GM19438 (cell line): ENCODE measurements around the gene ARHGAP40.

Experiments
- ATAC-seq: cut with Tn5 transposase; IDR thresholded peaks from one replicate; pipeline ENCODE4 v1.9.1; 2021; ENCODE audit warnings: low read depth; ENCODE audit not compliant: unreplicated experiment

ARHGAP40 gene

GRCh38 chr20:38673261-38673660, 71.7 kb downstream of the ARHGAP40 start:
- ATAC-seq: no peak

GRCh38 chr20:38673725-38674091, 72.1 kb downstream of the ARHGAP40 start:
- no peak for ATAC-seq

- ATAC-seq: no peak
Observed at GRCh38 chr20:38674092-38674764, 72.6 kb downstream of the ARHGAP40 start.

DNA sequence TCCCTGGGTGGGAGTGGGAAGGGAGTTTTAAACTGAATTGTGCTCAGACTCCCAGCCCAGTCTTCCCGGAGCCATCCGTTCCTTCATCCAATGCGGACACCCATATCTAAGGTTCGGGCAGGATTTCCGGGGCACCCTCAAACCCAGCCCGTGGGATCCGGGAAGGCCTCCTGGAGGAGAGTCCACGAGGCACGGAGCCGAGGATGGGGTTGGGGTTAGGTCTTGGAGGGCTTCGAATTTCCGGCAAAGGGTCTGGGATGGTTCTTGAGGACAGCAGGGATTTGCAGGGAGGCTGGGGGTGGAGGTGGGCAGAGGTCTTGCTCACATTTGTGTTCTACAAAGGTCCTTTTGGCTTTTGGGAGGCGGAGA, 73.1 kb downstream of the ARHGAP40 start:
- no peak for ATAC-seq

DNA sequence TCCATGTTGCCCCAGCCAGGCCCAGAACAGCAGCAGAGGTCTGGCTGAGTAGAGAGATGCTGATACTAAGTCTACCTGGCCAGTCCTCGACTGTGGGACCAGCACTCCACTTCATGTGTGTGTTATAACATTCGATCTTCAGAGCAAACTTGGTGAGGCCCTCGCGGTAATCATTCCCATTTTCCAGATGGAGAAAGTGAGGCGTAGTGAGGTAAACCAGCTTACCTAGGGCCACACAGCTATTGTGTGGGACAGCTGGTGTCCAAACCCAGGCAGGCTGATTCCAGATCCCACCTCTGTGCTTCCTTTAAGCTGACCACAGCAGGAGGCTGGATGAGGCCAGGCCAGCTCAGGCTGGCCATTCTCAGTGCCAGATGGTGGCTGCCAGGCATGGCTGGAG, 75.0 kb downstream of the ARHGAP40 start:
- no peak for ATAC-seq

DNA sequence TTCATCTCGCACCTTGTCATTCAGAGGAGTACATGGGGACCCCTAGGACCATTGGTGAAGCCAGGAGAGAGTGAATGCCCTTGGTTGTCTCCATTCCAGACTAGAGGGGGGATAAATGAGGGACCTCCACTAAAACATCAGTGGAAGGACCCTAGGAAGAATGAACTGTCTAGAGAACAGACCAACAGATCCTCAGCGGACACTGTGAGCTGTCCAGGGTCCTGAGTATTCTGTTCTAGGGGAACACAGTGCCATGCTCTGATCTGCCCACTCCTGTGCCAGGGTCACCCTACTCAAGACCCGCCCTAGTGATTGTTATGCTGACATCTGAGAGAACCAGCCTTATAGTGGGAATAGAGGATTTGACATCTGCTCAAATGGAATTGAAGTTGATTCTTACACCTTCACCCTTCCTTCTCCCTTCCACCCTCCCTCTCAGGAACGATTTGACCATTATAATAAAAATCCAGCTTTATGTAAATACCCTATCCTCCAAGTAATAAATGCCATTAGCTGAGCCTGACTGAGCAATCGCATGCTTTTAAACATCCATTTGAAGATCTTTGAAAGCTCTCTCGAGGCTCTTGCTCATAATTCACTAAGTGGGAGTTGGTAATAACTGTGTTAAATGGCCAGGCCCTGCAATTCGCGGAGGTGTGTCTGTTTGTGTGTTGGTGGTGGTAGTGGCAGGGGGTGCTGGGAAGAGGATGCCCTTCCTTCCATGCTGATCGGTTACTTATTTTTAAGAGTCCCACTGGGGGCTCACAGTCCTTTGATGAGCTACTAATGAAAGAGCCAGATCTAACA, 79.1 kb downstream of the ARHGAP40 start:
- ATAC-seq: no peak

DNA sequence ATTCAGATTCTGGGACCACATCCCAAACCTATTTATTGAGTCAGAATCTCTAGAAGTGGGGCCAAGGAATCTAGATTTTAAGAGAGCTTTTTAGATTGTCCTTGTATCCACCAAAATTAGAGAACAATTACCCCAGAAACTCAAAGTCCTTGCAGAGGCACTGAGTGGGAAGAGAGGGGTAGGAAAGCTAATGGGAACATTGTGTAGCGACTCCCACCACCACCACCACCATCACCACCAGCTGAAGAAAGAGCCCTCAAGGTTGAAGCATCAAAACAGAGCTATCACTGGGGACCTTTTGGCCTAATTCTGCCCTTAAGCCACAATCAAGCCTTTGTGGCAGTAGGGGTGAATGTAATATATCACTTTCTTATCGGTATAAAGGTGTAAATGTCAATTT, 83.7 kb downstream of the ARHGAP40 start:
- no peak for ATAC-seq

DNA sequence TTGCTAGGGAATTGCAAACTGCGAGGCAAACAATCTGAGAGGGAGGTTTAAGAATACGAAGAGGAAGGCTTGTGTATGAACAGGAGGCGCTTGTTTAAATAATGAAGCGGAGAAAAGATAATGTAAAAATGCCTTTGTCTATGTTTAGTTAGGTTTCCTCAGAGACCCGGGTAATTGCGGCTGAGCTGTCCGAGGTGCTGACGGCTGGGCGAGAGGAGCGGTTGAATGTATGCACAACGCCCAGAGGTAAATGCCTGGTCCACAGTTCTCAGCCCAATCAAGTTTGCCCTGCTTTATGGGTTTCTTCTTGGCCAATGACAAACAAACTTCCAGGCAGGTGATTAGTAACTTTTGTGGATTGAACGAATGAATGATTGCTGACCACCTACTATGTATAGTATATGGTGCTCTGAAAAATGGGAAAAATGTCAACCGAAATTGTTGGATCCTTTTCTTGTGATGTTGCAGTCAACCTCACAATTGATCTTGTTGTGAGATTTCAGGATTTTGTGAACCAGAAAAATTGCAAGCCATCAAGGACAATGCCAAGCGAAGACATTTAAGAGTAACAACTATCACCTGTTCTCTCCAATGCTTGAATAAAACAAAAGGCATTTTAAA, 84.4 kb downstream of the ARHGAP40 start:
- no peak for ATAC-seq

DNA sequence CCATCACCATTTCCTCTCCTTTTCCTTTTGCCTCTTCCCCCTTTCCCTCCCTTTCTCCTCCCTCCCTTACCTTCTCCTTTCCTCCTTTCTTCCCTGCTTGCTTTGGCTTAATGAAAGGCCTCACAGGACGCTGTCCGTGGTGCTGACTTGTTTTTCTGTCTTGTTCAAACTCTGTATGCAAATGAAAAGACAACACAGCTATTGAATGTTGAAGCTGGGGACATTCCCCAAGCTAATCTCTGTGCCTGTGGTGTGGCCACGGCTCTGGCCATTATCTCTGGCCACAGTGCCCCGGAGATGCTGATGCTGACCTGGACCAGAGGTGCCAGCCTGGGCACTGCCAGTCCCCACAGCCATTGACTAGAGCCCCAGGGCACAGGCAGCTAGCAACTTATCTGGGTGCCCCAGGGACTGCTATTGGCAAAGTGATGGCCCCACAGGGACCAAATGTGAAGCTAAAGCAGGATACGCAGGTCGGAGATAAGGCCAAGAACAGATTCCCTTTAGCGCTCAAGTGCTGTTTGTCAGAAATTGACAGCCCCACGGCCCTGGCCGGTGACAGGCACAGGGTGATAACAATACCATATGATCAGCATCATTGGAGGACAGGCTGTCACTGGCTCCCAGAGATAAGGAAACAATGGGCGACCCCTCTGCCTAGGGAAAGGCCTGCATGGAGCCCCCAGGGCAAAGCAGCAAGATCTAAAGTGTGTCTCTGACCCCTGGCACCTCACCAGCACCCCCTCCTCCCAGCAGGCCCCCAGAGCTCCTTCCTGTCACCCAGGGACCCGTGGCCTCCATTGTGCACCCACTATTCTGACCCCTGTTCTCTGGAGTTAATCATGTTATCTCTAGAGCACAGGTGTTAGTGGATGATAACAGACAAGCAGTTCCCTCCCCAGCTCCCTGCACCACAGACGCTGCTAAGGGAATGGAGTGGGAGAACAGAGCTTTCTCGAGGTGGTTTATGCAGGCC, 91.1 kb downstream of the ARHGAP40 start:
- ATAC-seq: no peak

- ATAC-seq: no peak
Observed at GRCh38 chr20:38697306-38697705, 95.7 kb downstream of the ARHGAP40 start.

- no peak for ATAC-seq
Observed at GRCh38 chr20:38698541-38698940, 96.9 kb downstream of the ARHGAP40 start.

- no peak for ATAC-seq
Observed at GRCh38 chr20:38700141-38700540, 98.5 kb downstream of the ARHGAP40 start.
